ENCODE results near the gene LTBP3. TPM values are rescaled to one million over a fixed set of nuclear protein-coding genes. Genes with fewer than 3 reads are reported as not detected.

Gene LTBP3
- total and polyA plus RNA-seq, 9 of the 15 experiments (the other 6 are each of a cell fraction or from before 2014, with no cell fraction given): 0.06 to 20.5 (median 4.8) TPM

GRCh38 chr11:65489035-65489705 is 69.0 kb downstream of the LTBP3 start:
- intact Hi-C loops (cut with micrococcal nuclease) (no loop called here), in situ Hi-C loops (cut with MboI) (no loop called here)
- Histone ChIP-seq H3K27ac (ENCODE audit: extremely low read depth, low read depth, low read length) (peak overlapping the region; percentile 54), H3K79me2 (ENCODE audit: control insufficient read depth, insufficient read depth, low read length) (peaks cover 32% of the 10 kb centered on the region), H3K4me3 (no peak overlapping the region), H4K20me1 (replicated peaks; ENCODE audit: control insufficient read depth, insufficient read depth, low read length) (no peaks in the 10 kb centered on the region), H2AFZ (ENCODE audit: low read depth, low read length) (peak overlapping the region; percentile 76), H3K4me1 (replicated peaks in 1 of 2; ENCODE audit: control insufficient read depth in 2 of 2, insufficient read depth in 2 of 2, low read length in 2 of 2) (peaks cover 70 to 80% of the 10 kb centered on the region in 2 experiments), H3K9ac (ENCODE audit: insufficient read depth in 1 of 2, low read depth in 2 of 2, low read length in 2 of 2) (peak overlapping the region; percentile 52 to 85; a peak in 3 of 4 replicates), H3K27me3 (ENCODE audit: control insufficient read depth in 2 of 2, insufficient read depth in 2 of 2, low read length in 2 of 2) (no peaks in the 10 kb centered on the region), H3K36me3 (ENCODE audit: control insufficient read depth, insufficient read depth, low read length) (no peaks in the 10 kb centered on the region), H3K9me1 (ENCODE audit: control insufficient read depth, insufficient read depth, low read length) (peaks cover 6% of the 10 kb centered on the region), H3K9me3 (replicated peaks; ENCODE audit: control insufficient read depth, insufficient read depth, low read depth, low read length) (no peaks in the 10 kb centered on the region), H3K4me2 (ENCODE audit: insufficient read depth, low read length) (peak overlapping the region; percentile 39)
- no peak for ATAC-seq
- WGBS (ENCODE audit: insufficient coverage, low coverage, missing lambda C conversion rate): 57% methylated on average over 8 of the region's 10 CpGs
- no peak for FAIRE-seq
- BruUV-seq (replicated peaks): no TSS peak
- peak in 2 of 4 experiments; percentile 34 to 63 for DNase-seq (ENCODE audit: extremely low read depth in 1 of 4, low spot score in 3 of 4)
- CTCF ChIA-PET (ENCODE audit: low intra/inter-chr PET ratio): no interaction called here
- POLR2A ChIA-PET: interaction anchor here (0.6 to 27.6 kb wide), 6 partner anchors 14 to 1134 kb away, joined by 3 to 2118 read pairs (median 354); partner anchors contain the start of genes MALAT1 and NEAT1
- TF ChIP-seq KLF13 (tag; IDR thresholded peaks at IDR 0.05; ENCODE audit: borderline replicate concordance, low read depth) (no peak), ZNF232 (CRISPR knock-in tag; IDR thresholded peaks at IDR 0.05) (no peak), TCF3 (CRISPR knock-in tag; IDR thresholded peaks at IDR 0.05) (no peak), IRF9 (tag; IDR thresholded peaks at IDR 0.05) (no peak), ZC3H8 (IDR thresholded peaks at IDR 0.05) (no peak), USF1 (CRISPR knock-in tag; IDR thresholded peaks at IDR 0.05) (peak; percentile 41; the same call in 1 of the 2 replicates), FOXA1 (IDR thresholded peaks at IDR 0.05; ENCODE audit: borderline replicate concordance) (no peak), ATF1 (CRISPR knock-in tag; IDR thresholded peaks at IDR 0.05) (no peak), ATF1 (tag; IDR thresholded peaks at IDR 0.05) (0 out of 2 replicates have a peak, but pooled peaks have one; percentile 29), CEBPB (tag; IDR thresholded peaks at IDR 0.05) (no peak), ZBTB12 (CRISPR knock-in tag; IDR thresholded peaks at IDR 0.05) (no peak), ZNF644 (tag; IDR thresholded peaks at IDR 0.05; ENCODE audit: low read depth) (no peak), ELF1 (tag; IDR thresholded peaks at IDR 0.05) (no peak), NR2C2 (CRISPR knock-in tag; IDR thresholded peaks at IDR 0.05) (no peak), NR2C2 (tag; IDR thresholded peaks at IDR 0.05) (no peak), ETV5 (CRISPR knock-in tag; IDR thresholded peaks at IDR 0.05; ENCODE audit: low read depth) (no peak), PHB (CRISPR knock-in tag; IDR thresholded peaks at IDR 0.05) (no peak), THAP12 (CRISPR knock-in tag; IDR thresholded peaks at IDR 0.05) (no peak), ZNF316 (IDR thresholded peaks at IDR 0.05) (peak; percentile 49; the same call in 1 of the 2 replicates), ZNF695 (CRISPR knock-in tag; IDR thresholded peaks at IDR 0.05) (no peak)
